Measurements from ENCODE around the gene BEAN1. TPM values are rescaled to one million over a fixed set of nuclear protein-coding genes. Genes with fewer than 3 reads are reported as not detected.
A peak's percentile ranks its signal among the peaks of the same experiment; 100 is the strongest.

Gene BEAN1
- total RNA-seq, 1 donor = under 0.01 TPM

DNA sequence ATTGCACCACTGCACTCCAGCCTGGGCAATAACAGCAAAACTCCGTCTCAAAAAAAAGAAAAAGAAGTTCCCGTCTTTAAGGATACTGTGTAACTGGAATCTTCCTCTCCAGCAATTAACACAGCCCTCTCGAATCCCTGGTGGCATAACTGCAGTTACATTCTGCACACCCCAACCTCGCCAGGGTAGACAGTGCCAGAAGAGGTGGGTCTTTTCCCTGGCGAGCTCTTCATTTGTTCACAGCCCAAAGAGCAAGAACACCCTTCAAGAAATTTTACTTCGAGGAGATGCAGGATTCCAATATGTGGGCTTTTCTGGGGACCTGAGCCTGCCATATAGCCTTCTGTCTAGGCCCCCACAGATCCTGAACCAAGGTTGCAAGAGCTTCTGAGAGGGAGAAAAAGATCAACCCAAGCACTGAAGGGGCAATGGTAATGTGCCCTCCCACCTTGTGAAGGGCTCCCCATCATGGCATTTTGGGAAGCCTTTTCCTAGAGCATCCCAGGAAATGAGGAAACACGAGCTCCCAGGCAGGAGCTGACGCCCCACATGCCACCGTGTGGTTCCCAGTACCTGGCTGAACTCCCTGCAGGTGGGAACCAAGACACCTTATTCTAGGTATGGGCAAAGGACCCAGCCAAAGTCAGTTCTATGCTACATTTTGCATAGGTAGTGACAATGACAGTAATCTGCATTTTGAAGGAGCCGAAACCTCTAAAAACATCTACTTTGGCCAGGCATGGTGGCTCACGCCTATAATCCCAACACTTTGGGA lies 95.9 kb downstream of the BEAN1 start:
- DNase-seq (ENCODE audit: low read depth) = no peak
- H3K4me3 ChIP-seq (ENCODE audit: low read depth, low read length) = no peak overlapping the region
- TF ChIP-seq, protein P1, sequence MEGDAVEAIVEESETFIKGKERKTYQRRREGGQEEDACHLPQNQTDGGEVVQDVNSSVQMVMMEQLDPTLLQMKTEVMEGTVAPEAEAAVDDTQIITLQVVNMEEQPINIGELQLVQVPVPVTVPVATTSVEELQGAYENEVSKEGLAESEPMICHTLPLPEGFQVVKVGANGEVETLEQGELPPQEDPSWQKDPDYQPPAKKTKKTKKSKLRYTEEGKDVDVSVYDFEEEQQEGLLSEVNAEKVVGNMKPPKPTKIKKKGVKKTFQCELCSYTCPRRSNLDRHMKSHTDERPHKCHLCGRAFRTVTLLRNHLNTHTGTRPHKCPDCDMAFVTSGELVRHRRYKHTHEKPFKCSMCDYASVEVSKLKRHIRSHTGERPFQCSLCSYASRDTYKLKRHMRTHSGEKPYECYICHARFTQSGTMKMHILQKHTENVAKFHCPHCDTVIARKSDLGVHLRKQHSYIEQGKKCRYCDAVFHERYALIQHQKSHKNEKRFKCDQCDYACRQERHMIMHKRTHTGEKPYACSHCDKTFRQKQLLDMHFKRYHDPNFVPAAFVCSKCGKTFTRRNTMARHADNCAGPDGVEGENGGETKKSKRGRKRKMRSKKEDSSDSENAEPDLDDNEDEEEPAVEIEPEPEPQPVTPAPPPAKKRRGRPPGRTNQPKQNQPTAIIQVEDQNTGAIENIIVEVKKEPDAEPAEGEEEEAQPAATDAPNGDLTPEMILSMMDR (IDR thresholded peaks at IDR 0.05; ENCODE audit: insufficient read depth, low read depth, low read length) = no peak

DNA sequence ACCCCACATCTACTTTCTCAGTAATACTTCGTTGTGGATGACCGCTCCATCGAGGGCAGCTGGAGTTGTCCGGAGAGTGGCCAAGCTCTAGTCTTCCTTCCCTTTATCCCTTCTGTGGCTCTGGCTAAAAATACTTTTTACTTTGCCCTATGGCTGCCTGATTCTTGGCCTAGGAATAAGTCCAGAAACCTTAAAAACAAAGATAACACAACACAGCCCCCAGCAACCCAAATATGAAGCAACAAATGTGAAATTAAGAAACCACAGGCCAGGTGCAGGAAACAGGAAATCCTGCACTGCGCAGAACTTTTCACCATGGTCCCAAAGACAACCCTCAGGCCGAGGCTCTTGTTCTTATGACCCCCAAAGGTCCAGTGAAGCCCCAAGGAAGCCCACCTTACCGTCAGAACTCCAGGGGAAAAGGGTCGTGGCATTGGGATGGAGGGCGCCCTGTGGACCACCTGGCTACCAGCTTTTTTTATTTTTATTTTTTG lies 96.8 kb downstream of the BEAN1 start:
- H3K4me3 ChIP-seq (ENCODE audit: low read depth, low read length) = no peak overlapping the region
- peak; percentile 22 for DNase-seq (ENCODE audit: low read depth)
- TF ChIP-seq, protein P1 (IDR thresholded peaks at IDR 0.05; ENCODE audit: insufficient read depth, low read depth, low read length) = no peak

DNA sequence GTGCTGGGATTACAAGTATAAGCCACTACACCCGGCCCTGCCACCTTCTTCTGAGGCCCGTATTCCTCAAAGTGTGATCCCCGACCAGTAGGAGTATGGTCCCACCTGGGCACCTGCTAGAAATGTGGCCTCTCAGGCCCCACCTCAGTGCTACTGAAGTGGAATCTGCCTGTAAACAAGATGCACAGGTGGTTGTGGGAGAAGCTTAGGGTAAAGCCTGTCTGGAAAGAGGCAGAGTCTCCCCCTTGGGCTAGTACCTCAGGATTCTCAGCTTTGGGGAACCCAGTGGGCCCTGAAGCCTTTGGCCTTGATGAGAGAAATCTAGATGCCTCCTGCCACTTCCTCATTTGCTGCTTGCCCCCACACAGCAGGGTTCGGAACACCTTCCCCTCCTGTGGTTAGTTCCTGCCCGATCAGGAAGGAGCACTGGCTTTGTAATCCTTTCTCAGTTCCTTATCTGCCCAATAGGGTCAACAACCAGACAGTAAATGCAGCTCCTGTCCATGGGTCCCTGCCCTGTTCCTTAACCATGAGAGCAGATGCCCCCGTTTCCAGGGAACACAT lies 97.6 kb downstream of the BEAN1 start:
- TF ChIP-seq, protein P1 (IDR thresholded peaks at IDR 0.05; ENCODE audit: insufficient read depth, low read depth, low read length) = no peak

DNA sequence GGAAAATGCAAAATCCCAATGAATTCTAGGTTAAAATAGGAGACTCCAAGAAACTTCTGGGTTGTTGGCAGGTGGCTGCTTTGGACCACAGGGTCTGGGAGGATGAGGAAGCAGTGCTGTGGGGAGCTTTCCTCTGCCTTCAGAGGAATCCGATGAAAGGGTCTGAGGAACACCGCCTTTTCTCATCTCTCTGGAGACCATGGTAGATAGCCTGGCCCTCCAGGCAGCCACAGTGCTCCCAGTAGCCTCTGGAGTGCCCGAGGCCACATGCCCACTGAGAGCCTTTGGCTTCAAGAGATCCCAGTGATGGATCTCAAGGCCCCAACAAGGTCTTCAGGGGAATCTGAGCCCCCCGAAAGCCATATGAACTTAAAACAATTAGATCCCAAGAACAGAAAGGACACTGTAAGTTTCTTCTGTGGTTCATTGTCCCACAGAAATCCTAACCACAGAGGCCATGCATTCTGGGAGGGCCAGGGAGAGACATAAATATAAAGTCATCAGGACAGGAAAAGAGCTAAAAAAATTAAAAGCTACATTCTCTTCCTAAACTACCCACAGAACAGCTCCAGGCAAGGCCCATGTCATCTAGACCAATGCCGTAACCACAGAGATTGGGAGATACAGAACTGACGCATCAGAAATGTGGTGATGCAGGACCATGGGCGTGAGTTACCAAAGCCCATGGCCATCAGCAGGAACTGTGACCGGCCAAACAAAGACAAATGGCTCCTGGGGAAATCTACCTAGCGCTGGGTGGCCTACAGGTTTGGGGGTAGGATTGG lies 98.5 kb downstream of the BEAN1 start:
- TF ChIP-seq, protein P1 (IDR thresholded peaks at IDR 0.05; ENCODE audit: insufficient read depth, low read depth, low read length) = no peak
- H3K4me3 ChIP-seq (ENCODE audit: low read depth, low read length) = no peak overlapping the region
- DNase-seq (ENCODE audit: low read depth) = peak; percentile 72

More for the DNA sequence above, 97.6 kb downstream of the BEAN1 start:
- DNase-seq (ENCODE audit: low read depth) = no peak
- H3K4me3 ChIP-seq (ENCODE audit: low read depth, low read length) = no peak overlapping the region

DNA sequence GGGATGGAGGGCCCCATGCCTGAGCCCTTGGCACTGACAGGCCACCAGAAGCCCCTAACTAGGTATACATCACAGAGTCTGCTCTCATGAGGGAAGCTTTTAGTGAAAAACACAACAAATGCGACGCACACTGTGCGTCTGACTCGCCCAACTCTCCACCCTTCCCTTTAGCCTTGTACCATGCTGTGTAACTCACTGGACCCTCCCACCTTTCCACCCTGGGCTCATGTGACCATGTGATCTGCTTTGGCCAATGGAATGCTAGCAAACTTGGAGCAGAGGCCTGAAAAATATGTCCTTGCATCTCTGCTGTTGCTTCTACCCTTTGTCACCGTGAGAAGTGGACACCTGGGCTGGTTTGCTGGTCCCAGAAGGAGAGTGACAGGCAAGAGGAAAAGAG lies 101.2 kb downstream of the BEAN1 start:
- no peak overlapping the region for H3K4me3 ChIP-seq (ENCODE audit: low read depth, low read length)
- TF ChIP-seq, protein P1 (IDR thresholded peaks at IDR 0.05; ENCODE audit: insufficient read depth, low read depth, low read length) = no peak
- DNase-seq (ENCODE audit: low read depth) = no peak

DNA sequence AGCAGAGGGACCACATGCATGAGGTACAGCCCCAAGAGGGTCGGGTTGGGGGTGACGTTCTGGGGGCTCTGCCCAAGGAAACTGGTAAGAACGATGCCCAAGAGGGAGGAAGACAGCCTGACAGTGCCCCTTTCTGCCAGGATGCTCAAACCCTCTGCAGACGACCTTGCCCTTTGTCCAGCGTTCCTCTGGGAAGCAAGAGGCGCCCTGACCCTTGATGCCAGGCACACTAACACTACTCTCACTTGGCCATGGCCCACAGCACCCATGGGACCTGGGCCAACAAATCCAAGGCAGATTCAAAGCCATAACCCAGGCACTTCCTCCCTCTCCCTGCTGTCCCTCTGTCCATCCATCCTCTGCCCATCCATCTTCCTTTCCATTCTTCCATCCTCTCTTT lies 102.4 kb downstream of the BEAN1 start:
- TF ChIP-seq, protein P1 (IDR thresholded peaks at IDR 0.05; ENCODE audit: insufficient read depth, low read depth, low read length) = no peak
- no peak for DNase-seq (ENCODE audit: low read depth)
- H3K4me3 ChIP-seq (ENCODE audit: low read depth, low read length) = no peak overlapping the region

Other genes with a start within 250 kb of the BEAN1 start
- gene CDH5, start 60.6 kb upstream of the BEAN1 start, total RNA-seq = not detected in 2 replicates
- gene TK2, start 122.8 kb downstream of the BEAN1 start, total RNA-seq = 38.9 and 41.9 TPM in 2 replicates
- gene CKLF, start 125.3 kb downstream of the BEAN1 start, total RNA-seq = 55.4 and 58.3 TPM in 2 replicates
- gene CMTM1, start 139.1 kb downstream of the BEAN1 start, total RNA-seq = 2.3 and 3.9 TPM in 2 replicates
- gene CMTM2, start 152.2 kb downstream of the BEAN1 start, total RNA-seq = not detected in 2 replicates
- gene CMTM3, start 177.4 kb downstream of the BEAN1 start, total RNA-seq = 22.0 and 26.7 TPM in 2 replicates

Data from fibroblast of villous mesenchyme (primary cell).